Activated CD4-positive, CD25-positive, alpha-beta regulatory T cell (primary cell): Measurements from ENCODE around the gene RAB11FIP3.

Experiments
- DNase-seq, 4 experiments: peaks; one replicate each; lab custom pipeline; 2025; lab: John Stamatoyannopoulos, UW

Gene RAB11FIP3

DNA sequence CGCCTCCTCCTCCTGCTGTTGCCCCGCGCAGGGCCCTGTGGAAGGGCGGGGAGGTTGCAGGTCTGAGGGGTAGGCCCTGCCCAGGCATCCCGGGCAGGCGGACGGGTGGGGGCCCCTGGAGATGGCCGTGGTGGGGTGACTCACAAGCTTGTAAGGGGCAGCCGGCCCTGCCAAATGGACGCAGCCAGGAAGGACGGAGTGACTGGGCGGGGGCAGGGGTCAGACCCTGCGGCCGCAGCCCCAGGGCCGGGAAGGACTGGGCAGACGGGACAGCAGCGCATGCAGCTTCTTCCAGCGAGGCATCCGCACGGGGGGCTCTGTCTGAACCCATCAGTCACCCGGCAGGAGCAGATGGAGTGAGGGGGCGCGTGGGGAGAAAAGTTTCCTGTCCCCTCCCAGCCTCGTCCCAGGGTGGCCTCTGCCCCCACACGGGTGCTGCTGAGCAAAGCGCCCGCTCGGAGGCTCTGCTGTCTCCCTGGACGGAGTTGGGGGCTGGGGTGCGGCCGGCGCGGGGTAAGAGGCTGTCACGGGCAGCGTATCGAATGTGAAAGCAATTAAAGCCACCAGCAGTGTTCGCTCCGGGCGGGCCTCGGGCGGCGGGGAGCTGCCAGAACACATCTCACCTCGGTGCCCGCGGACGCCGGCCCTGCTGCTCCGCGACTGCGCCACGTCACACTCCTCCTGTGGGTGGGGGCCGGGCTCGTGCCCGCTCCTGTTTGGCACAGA, 129.4 kb downstream of the RAB11FIP3 start:
- no peak for DNase-seq

DNA sequence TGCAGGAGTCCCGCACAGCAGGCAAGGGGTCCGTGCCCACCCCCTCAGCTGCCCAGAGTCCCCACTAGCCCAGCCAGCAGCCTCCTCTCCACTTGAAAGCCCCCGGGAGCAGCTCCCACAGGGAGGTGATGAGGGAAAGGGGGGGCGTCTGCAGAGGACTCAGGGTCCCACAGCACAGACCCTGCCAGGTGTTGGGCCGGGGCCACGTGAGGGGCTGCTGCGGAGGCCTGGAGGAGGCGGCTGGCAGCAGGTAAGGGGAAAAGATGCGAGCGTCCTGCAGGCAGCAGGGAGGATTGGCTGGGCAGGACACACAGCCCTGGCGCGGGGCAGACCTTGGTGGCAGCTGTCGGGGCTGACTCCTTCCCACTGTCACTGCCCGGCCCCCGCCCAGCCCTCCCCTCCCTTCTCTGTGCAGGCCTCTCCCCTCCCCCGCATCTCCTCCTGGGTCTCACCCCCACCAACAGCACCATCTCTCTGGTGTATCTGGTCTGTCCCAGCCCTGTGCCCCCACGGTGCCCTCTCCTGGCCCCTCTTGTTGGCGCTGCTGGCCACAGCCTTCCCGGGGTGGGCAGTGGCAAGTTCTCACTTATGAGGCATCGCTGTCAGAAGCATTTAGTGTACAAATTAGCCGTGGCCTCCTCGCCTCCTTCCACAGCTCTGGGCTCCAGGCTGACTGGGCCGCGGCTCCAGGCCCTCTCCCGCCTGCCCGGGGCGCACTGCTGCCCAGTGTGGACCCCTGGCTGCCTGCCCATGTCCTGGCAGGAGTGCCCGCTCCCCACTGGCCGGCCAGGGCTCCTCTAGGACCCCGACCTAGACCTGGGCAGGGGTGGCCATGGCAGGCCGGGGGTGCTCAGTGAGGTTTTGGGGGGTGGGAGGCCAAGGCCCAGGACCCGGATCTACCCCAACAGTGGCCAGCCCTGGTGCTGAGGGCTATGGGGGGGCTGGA, 130.4 kb downstream of the RAB11FIP3 start:
- no peak for DNase-seq

GRCh38 chr16:556474-557173, 131.2 kb downstream of the RAB11FIP3 start:
- DNase-seq: no peak

DNA sequence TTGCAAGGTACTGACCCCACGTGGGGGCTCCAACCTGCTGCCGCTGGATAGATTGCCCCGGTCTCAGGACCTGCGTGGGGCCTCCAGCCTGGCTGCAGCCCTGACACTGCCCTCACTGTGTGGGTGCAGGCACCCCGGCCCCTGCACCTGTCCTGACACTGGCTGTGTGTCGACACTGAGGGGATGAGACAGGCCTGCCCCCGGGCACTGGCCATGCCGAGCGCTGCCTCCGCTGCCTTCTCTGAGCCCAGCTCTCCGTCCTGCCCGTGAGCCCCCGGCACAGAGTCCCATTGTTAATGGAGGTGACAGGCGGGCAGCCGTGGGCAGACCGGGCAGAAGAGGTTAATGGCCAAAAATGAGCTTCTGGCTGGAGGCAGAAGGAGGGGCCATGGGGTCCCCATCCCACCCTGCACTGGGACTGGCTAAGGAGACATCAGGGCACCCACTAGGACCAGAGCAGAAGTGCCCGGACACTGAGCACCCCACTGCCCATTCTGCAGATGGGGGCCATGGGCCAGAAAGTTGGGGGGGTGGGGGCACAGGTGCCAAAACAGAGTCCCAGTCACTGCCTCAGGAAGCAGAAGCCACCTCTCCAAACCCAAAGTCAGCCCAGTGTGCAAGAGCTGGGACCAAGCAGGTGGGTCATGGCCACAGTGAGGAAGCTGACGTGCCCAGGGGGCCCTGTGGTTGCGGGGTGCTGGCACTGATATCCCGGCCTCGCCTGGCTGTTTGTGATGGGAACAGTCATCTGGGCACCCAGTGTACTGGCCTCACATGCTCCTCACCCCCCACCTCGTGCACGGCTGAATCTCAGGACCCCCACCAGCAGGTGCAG, 132.2 kb downstream of the RAB11FIP3 start:
- DNase-seq: no peak

- no peak for DNase-seq
Observed at GRCh38 chr16:558298-559020, 133.0 kb downstream of the RAB11FIP3 start.

DNA sequence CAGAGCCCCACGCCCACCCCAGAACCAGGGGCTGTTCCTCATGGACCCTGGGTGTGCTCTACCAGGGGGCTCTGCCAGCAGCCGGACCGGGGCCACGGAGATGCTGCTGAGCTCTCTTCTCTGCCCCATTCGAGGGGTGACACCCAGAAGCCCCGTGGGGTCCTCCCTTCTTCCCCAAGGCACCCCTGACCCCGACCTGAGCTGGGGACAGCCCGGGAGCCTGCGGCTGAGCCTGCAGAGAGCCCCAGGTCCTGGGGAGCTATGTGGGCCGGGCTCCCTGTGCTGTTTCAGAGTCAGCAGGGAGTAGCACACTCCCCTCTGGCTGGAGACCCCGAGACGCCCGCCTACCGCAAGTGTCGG, 133.6 kb downstream of the RAB11FIP3 start:
- DNase-seq: no peak

GRCh38 chr16:559411-560203, 134.2 kb downstream of the RAB11FIP3 start:
- DNase-seq: no peak

GRCh38 chr16:560204-560700, 134.8 kb downstream of the RAB11FIP3 start, which contains the start of gene PRR35:
Gene PRR35, plus strand, starts transcription at chr16:560394. Its CDS starts 2,901 bp downstream, at chr16:563295.
- no peak for DNase-seq

DNA sequence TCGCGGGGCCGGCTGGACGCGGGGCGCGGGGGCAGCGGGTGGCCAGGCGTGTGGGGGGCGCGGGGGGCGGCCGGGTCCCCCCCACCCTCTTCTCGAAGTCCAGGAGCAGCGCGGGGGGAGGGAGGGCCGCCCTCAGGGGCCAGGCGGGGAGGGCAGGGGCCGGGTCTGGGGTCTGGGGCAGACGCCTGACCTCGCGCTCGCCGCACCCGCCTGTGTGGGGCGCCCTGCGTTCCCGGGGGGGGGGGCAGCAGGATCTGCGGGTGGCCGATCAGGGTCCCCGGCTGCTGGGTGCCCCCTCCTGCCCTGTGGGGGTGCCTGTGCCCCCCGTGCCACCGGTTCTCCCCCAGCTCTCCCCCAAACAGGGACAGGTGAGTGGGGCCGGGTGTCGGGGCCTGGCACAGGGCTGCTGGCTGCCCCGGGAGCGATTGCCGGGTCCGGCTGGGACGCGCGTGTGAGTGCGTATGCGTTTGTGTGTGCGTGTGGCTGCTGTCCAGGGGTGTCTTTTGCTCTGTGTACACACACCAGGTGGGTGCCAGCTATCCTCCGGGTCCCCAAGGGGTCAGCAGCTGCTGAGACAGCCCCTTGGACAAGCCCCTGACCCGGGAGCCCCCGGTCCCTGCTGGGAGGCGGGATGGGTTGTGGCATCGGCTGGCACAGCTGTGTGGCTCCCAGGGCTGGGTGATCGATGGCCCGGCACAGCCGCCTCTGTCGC, 135.4 kb downstream of the RAB11FIP3 start:
- DNase-seq: no peak

DNA sequence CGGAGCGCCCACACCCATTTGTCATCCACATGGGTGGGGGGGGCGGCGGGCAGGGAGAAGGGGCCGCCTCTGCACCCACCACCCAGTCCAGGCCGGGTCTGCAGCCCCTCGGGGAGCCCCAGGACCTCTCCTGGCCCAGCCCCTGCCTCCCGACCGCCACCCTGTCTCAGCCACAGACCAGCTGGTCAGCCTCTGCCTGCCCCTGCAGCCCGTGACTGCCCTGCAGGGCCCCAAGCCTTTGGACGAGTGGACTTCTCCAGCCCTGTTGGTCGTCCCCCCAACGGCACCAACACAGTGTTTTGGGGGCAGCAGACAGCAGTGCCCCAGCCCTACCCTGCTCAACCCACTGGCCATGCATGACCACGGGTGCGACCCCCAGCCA, 136.0 kb downstream of the RAB11FIP3 start:
- DNase-seq: no peak

- DNase-seq: no peak
Observed at GRCh38 chr16:561957-562938, 136.8 kb downstream of the RAB11FIP3 start.

- no peak for DNase-seq
Observed at GRCh38 chr16:563072-563644, 137.7 kb downstream of the RAB11FIP3 start.

- no peak for DNase-seq
Observed at GRCh38 chr16:564690-565418, 139.4 kb downstream of the RAB11FIP3 start.

DNA sequence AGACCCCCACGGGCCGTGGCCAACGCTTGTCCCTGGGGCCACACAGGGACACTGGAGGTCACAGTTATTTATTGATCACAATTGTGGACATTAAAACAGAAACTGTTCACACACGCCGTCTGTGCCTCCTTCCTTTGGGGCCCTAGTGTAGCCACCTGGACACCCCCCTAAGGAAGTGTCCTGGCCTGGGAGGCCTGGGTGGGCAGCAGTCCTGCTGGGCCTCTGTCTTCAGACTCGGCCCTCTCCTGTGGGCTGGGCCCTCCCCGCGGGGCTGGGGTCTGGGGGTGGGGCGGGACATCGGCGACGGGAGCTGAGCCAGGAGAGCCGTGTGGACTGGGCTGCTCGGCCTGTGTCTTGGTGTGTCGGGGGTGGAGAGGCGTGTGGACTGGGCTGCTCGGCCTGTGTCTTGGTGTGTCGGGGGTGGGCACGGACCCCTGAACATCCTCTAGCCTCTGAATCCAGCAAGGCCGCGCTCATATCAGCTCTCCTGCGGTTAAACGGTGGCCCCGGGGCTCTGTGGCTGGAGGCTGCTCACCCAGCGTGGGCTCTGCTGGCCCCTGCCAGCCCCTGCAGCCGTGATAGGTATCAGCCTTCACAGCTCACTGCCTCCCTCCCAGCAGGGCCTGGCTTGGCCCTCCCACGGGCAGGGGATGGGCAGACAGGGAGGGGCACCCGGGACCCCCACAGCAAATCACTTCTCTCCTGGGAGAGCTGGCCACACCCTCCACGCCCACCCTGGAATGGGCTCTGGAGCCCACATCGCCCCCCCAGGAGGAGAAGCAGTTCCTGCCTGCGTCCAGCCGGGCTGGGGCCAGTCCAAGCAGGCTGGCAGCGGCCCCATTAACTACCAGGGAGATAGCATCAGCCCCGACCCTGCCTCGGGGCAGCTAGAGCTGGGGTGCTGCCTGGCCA, 140.2 kb downstream of the RAB11FIP3 start:
- no peak for DNase-seq

GRCh38 chr16:566475-567372, 141.3 kb downstream of the RAB11FIP3 start, which contains the start of gene NHLRC4:
Gene NHLRC4, plus strand, starts transcription at chr16:567005. Its CDS starts 1,043 bp downstream, at chr16:568048.
- peak in 2 of 4 experiments; percentile 28 for DNase-seq
